GM23338 (cell line): ENCODE results near the gene S100A8. TPM values are rescaled to one million over a fixed set of nuclear protein-coding genes. Genes with fewer than 3 reads are reported as not detected.

Source experiments
- ATAC-seq: fragments of 200-7000 bp; cut with Tn5 transposase; 3 replicates; pipeline ENCODE4 v1.9.1; 2020
- DNase-seq: peaks from one replicate; pipeline ENCODE4 v3.0.0-alpha.2; 2015; ENCODE audit warnings: low spot score
- H2AFZ ChIP-seq: fragments of 200-600 bp; sonication (generic); 2 replicates; pipeline ENCODE4 v1.8.0; 2016; ENCODE audit warnings: antibody characterized with exemption, mild to moderate bottlenecking, moderate library complexity
- H3F3A ChIP-seq: fragments of 200-600 bp; sonication (generic); replicated peaks from 2 replicates; pipeline ENCODE4 v1.8.0; 2017; ENCODE audit warnings: antibody characterized with exemption, mixed run types, low read depth
- H3K27ac ChIP-seq: fragments of 200-600 bp; sonication (generic); 2 replicates; pipeline ENCODE4 v1.6.1; 2016; ENCODE audit warnings: low read depth
- H3K27me3 ChIP-seq: fragments of 200-600 bp; sonication (generic); 2 replicates; pipeline ENCODE4 v1.8.0; 2016; ENCODE audit warnings: mild to moderate bottlenecking, mixed run types, moderate library complexity; ENCODE audit not compliant: insufficient read depth
- H3K36me3 ChIP-seq: fragments of 200-600 bp; sonication (generic); 2 replicates; pipeline ENCODE4 v1.8.0; 2016; ENCODE audit warnings: mild to moderate bottlenecking; ENCODE audit not compliant: insufficient read depth
- H3K4me1 ChIP-seq: fragments of 200-600 bp; sonication (generic); 2 replicates; pipeline ENCODE4 v1.8.0; 2016; ENCODE audit warnings: mild to moderate bottlenecking, moderate library complexity; ENCODE audit not compliant: insufficient read depth
- H3K4me2 ChIP-seq: fragments of 200-600 bp; sonication (generic); 2 replicates; pipeline ENCODE4 v1.7.1; 2017; ENCODE audit warnings: mixed run types
- H3K4me3 ChIP-seq: fragments of 200-600 bp; sonication (generic); 2 replicates; pipeline ENCODE4 v1.6.1; 2016; ENCODE audit warnings: mixed run types
- H3K79me2 ChIP-seq: fragments of 200-600 bp; sonication (generic); replicated peaks from 2 replicates; pipeline ENCODE4 v1.8.0; 2017; ENCODE audit warnings: mild to moderate bottlenecking; ENCODE audit not compliant: insufficient read depth
- H3K9me2 ChIP-seq: fragments of 200-600 bp; sonication (generic); 2 replicates; pipeline ENCODE4 v1.8.0; 2017; ENCODE audit not compliant: insufficient read depth
- H4K20me1 ChIP-seq: fragments of 200-600 bp; sonication (generic); replicated peaks from 2 replicates; pipeline ENCODE4 v1.8.0; 2017; ENCODE audit warnings: mild to moderate bottlenecking; ENCODE audit not compliant: insufficient read depth
- H3K27ac Mint-ChIP-seq: 2 replicates; pipeline ENCODE4 v1.8.0; 2020; ENCODE audit warnings: inconsistent platforms, mild to moderate bottlenecking, moderate library complexity, mixed read lengths
- H3K27me3 Mint-ChIP-seq: 3 replicates; pipeline ENCODE4 v1.8.0; 2022; ENCODE audit warnings: low read depth, mild to moderate bottlenecking, moderate library complexity, mixed read lengths, inconsistent platforms; ENCODE audit not compliant: insufficient read depth, poor library complexity
- H3K36me3 Mint-ChIP-seq: 3 replicates; pipeline ENCODE4 v1.8.0; 2021; ENCODE audit warnings: low read depth, mild to moderate bottlenecking, inconsistent platforms, moderate library complexity, mixed read lengths
- H3K4me1 Mint-ChIP-seq: 3 replicates; pipeline ENCODE4 v1.8.0; 2020; ENCODE audit warnings: mild to moderate bottlenecking, inconsistent platforms, mixed read lengths
- H3K4me3 Mint-ChIP-seq: 3 replicates; pipeline ENCODE4 v1.8.0; 2021; ENCODE audit warnings: moderate library complexity, mild to moderate bottlenecking, inconsistent platforms, mixed read lengths
- H3K9me3 Mint-ChIP-seq: 3 replicates; pipeline ENCODE4 v1.8.0; 2020; ENCODE audit warnings: moderate library complexity, mild to moderate bottlenecking, inconsistent platforms, mixed read lengths
- CREB1 ChIP-seq: fragments of 250-450 bp; sonication (Bioruptor Pico); IDR thresholded peaks from 2 replicates; pipeline ENCODE4 v1.5.0; 2020; ENCODE audit warnings: low read depth, mild to moderate bottlenecking, moderate library complexity
- EZH2phosphoT487 ChIP-seq: fragments of 200-600 bp; sonication (generic); IDR thresholded peaks from one replicate; pipeline ENCODE4 v1.8.1; 2018; ENCODE audit warnings: antibody characterized with exemption; ENCODE audit not compliant: unreplicated experiment
- JUNB ChIP-seq: IDR thresholded peaks from one replicate; pipeline ENCODE4 v1.6.1; 2016; ENCODE audit warnings: antibody characterized with exemption; ENCODE audit not compliant: unreplicated experiment
- POLR2AphosphoS5 ChIP-seq: IDR thresholded peaks from 2 replicates; pipeline ENCODE4 v1.6.1; 2016; ENCODE audit warnings: antibody characterized with exemption, low read depth
- ZNF114 ChIP-seq: fragments of 250-450 bp; sonication (Bioruptor Pico); IDR thresholded peaks from 2 replicates; pipeline ENCODE4 v1.5.0; 2020; ENCODE audit warnings: mild to moderate bottlenecking, moderate library complexity
- ZNF331 ChIP-seq: fragments of 250-450 bp; sonication (Bioruptor Pico); IDR thresholded peaks from 2 replicates; pipeline ENCODE4 v1.5.0; 2020; ENCODE audit warnings: low read depth, mild to moderate bottlenecking, moderate library complexity
- polyA plus RNA-seq: library from polyadenylated mRNA; unstranded; fragments of >200 nt; fragmentation: Nextera tagmentation; extraction: Ambion mirVana; gene quantifications from 2 replicates; pipeline ENCODE4 v1.2.1, GENCODE V29; 2016
- total RNA-seq: library from RNA; depleted of rRNA; stranded (reverse); fragments of >200 nt; shearing (Covaris generic); gene quantifications from 2 replicates; pipeline ENCODE4 v1.2.3, GENCODE V29; 2014
- TF ChIP-seq, protein P1 (sequence below): fragments of 250-450 bp; sonication (Bioruptor Pico); IDR thresholded peaks from 2 replicates; pipeline ENCODE4 v1.5.0; 2020; ENCODE audit warnings: mild to moderate bottlenecking, moderate library complexity
- TF ChIP-seq, protein P2 (sequence below), 2 experiments: fragments of 200-600 bp in 1 of 2; sonication (generic) in 1 of 2; conservative IDR thresholded peaks; 2 replicates each; pipeline versions ENCODE4 v1.5.1 to v1.6.1; 2016 to 2017; ENCODE audit warnings: antibody characterized with exemption in 2 of 2, low read depth in 2 of 2, mild to moderate bottlenecking in 2 of 2, moderate library complexity in 1 of 2

S100A8 gene
- total and polyA plus RNA-seq, 2 experiments from 2014 or later = not detected

DNA sequence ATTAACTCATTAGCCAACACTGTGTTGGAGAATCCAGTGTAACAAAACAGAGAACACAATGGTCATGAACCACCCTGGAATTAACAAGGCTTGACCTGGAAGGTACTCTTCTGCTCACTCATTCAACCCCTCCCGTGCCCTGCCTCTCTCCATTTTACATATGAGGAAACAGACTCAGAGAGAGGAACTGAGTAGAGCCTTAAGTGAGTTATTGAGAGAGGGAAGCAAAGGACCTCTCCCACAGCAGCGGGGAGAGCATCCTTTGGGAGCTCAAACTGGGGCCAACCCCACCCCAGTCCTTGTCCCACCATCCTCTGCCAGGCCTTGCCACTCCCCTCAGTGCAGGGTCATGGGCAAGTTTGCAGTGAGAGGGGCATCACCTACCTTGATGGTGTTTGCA lies 16.8 kb downstream of the S100A8 start:
- Histone ChIP-seq H3K9me2 (peaks cover 13% of the 10 kb centered on the region; the same call in 1 of the 2 replicates), H3K27ac (no peak overlapping the region), H4K20me1 (no peaks in the 10 kb centered on the region), H3K4me1 (no peaks in the 10 kb centered on the region), H3K36me3 (no peaks in the 10 kb centered on the region), H3F3A (no peaks in the 10 kb centered on the region), H2AFZ (no peak overlapping the region), H3K4me3 (no peak overlapping the region), H3K27me3 (no peaks in the 10 kb centered on the region), H3K4me2 (no peak overlapping the region), H3K79me2 (no peaks in the 10 kb centered on the region)
- no peak for TF ChIP-seq JUNB
- TF ChIP-seq ZNF331 = no peak
- no peak for TF ChIP-seq EZH2phosphoT487
- TF ChIP-seq POLR2AphosphoS5 = no peak
- TF ChIP-seq, protein P1, sequence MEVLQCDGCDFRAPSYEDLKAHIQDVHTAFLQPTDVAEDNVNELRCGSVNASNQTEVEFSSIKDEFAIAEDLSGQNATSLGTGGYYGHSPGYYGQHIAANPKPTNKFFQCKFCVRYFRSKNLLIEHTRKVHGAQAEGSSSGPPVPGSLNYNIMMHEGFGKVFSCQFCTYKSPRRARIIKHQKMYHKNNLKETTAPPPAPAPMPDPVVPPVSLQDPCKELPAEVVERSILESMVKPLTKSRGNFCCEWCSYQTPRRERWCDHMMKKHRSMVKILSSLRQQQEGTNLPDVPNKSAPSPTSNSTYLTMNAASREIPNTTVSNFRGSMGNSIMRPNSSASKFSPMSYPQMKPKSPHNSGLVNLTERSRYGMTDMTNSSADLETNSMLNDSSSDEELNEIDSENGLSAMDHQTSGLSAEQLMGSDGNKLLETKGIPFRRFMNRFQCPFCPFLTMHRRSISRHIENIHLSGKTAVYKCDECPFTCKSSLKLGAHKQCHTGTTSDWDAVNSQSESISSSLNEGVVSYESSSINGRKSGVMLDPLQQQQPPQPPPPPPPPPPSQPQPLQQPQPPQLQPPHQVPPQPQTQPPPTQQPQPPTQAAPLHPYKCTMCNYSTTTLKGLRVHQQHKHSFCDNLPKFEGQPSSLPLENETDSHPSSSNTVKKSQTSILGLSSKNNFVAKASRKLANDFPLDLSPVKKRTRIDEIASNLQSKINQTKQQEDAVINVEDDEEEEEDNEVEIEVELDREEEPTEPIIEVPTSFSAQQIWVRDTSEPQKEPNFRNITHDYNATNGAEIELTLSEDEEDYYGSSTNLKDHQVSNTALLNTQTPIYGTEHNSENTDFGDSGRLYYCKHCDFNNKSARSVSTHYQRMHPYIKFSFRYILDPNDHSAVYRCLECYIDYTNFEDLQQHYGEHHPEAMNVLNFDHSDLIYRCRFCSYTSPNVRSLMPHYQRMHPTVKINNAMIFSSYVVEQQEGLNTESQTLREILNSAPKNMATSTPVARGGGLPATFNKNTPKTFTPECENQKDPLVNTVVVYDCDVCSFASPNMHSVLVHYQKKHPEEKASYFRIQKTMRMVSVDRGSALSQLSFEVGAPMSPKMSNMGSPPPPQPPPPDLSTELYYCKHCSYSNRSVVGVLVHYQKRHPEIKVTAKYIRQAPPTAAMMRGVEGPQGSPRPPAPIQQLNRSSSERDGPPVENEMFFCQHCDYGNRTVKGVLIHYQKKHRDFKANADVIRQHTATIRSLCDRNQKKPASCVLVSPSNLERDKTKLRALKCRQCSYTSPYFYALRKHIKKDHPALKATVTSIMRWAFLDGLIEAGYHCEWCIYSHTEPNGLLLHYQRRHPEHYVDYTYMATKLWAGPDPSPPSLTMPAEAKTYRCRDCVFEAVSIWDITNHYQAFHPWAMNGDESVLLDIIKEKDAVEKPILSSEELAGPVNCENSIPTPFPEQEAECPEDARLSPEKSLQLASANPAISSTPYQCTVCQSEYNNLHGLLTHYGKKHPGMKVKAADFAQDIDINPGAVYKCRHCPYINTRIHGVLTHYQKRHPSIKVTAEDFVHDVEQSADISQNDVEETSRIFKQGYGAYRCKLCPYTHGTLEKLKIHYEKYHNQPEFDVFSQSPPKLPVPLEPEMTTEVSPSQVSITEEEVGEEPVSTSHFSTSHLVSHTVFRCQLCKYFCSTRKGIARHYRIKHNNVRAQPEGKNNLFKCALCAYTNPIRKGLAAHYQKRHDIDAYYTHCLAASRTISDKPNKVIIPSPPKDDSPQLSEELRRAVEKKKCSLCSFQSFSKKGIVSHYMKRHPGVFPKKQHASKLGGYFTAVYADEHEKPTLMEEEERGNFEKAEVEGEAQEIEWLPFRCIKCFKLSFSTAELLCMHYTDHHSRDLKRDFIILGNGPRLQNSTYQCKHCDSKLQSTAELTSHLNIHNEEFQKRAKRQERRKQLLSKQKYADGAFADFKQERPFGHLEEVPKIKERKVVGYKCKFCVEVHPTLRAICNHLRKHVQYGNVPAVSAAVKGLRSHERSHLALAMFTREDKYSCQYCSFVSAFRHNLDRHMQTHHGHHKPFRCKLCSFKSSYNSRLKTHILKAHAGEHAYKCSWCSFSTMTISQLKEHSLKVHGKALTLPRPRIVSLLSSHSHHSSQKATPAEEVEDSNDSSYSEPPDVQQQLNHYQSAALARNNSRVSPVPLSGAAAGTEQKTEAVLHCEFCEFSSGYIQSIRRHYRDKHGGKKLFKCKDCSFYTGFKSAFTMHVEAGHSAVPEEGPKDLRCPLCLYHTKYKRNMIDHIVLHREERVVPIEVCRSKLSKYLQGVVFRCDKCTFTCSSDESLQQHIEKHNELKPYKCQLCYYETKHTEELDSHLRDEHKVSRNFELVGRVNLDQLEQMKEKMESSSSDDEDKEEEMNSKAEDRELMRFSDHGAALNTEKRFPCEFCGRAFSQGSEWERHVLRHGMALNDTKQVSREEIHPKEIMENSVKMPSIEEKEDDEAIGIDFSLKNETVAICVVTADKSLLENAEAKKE (CRISPR knock-in tag) = no peak
- no peak for TF ChIP-seq CREB1 (CRISPR knock-in tag)
- TF ChIP-seq, protein P2, sequence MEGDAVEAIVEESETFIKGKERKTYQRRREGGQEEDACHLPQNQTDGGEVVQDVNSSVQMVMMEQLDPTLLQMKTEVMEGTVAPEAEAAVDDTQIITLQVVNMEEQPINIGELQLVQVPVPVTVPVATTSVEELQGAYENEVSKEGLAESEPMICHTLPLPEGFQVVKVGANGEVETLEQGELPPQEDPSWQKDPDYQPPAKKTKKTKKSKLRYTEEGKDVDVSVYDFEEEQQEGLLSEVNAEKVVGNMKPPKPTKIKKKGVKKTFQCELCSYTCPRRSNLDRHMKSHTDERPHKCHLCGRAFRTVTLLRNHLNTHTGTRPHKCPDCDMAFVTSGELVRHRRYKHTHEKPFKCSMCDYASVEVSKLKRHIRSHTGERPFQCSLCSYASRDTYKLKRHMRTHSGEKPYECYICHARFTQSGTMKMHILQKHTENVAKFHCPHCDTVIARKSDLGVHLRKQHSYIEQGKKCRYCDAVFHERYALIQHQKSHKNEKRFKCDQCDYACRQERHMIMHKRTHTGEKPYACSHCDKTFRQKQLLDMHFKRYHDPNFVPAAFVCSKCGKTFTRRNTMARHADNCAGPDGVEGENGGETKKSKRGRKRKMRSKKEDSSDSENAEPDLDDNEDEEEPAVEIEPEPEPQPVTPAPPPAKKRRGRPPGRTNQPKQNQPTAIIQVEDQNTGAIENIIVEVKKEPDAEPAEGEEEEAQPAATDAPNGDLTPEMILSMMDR (conservative IDR thresholded peaks at IDR 0.05; ENCODE audit: low read depth in 2 of 2) = no peak
- no peak for TF ChIP-seq ZNF114 (CRISPR knock-in tag)
- no peaks in the 10 kb centered on the region for H3K4me1 Mint-ChIP-seq
- no peak for DNase-seq
- no peak overlapping the region for H3K4me3 Mint-ChIP-seq
- no peak for ATAC-seq
- no peaks in the 10 kb centered on the region for H3K9me3 Mint-ChIP-seq
- H3K27ac Mint-ChIP-seq = no peak overlapping the region
- H3K36me3 Mint-ChIP-seq = no peaks in the 10 kb centered on the region
- H3K27me3 Mint-ChIP-seq = peaks cover 2% of the 10 kb centered on the region
